Stimulated activated CD8-positive, alpha-beta memory T cell treated with anti-CD3 and anti-CD28 coated beads, Interleukin-4, amount 100 ng/mL, for 24 hours (primary cell): ENCODE data around the gene MKNK1.

Source experiments
- DNase-seq: peaks from one replicate; pipeline ENCODE4 v3.0.0-alpha.2; 2020; ENCODE audit warnings: low read depth

MKNK1 gene

GRCh38 chr1:46558141-46558963, 45.7 kb downstream of the MKNK1 start:
- DNase-seq = no peak

- no peak for DNase-seq
Observed at GRCh38 chr1:46557403-46557802, 46.7 kb downstream of the MKNK1 start.

- no peak for DNase-seq
Observed at GRCh38 chr1:46556822-46557221, 47.2 kb downstream of the MKNK1 start.

- no peak for DNase-seq
Observed at GRCh38 chr1:46555826-46556619, 48.0 kb downstream of the MKNK1 start.

- no peak for DNase-seq
Observed at GRCh38 chr1:46554597-46555381, 49.3 kb downstream of the MKNK1 start.

- DNase-seq = no peak
Observed at GRCh38 chr1:46554236-46554596, 49.9 kb downstream of the MKNK1 start.

- DNase-seq = no peak
Observed at GRCh38 chr1:46553506-46553905, 50.6 kb downstream of the MKNK1 start.

- DNase-seq = no peak
Observed at GRCh38 chr1:46552357-46553237, 51.5 kb downstream of the MKNK1 start.

- no peak for DNase-seq
Observed at GRCh38 chr1:46551597-46552095, 52.4 kb downstream of the MKNK1 start, which contains the start of gene KNCN. Gene KNCN (minus strand): TSS chr1:46551647. CDS start chr1:46551215, 432 bp downstream.

GRCh38 chr1:46550751-46551231, 53.3 kb downstream of the MKNK1 start:
- DNase-seq = no peak

GRCh38 chr1:46549697-46550681, 54.1 kb downstream of the MKNK1 start:
- peak; percentile 19 for DNase-seq

- DNase-seq = no peak
Observed at GRCh38 chr1:46547481-46548383, 56.3 kb downstream of the MKNK1 start.

- DNase-seq = no peak
Observed at GRCh38 chr1:46546210-46546609, 57.9 kb downstream of the MKNK1 start.

GRCh38 chr1:46545784-46546183, 58.3 kb downstream of the MKNK1 start:
- DNase-seq = no peak

- DNase-seq = no peak
Observed at GRCh38 chr1:46544561-46545240, 59.4 kb downstream of the MKNK1 start.

GRCh38 chr1:46543761-46544560, 60.1 kb downstream of the MKNK1 start:
- DNase-seq = no peak

GRCh38 chr1:46543382-46543760, 60.7 kb downstream of the MKNK1 start:
- DNase-seq = no peak
